ENCODE measurements around the gene PET117.

- TF ChIP-seq, protein P1, sequence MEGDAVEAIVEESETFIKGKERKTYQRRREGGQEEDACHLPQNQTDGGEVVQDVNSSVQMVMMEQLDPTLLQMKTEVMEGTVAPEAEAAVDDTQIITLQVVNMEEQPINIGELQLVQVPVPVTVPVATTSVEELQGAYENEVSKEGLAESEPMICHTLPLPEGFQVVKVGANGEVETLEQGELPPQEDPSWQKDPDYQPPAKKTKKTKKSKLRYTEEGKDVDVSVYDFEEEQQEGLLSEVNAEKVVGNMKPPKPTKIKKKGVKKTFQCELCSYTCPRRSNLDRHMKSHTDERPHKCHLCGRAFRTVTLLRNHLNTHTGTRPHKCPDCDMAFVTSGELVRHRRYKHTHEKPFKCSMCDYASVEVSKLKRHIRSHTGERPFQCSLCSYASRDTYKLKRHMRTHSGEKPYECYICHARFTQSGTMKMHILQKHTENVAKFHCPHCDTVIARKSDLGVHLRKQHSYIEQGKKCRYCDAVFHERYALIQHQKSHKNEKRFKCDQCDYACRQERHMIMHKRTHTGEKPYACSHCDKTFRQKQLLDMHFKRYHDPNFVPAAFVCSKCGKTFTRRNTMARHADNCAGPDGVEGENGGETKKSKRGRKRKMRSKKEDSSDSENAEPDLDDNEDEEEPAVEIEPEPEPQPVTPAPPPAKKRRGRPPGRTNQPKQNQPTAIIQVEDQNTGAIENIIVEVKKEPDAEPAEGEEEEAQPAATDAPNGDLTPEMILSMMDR (IDR thresholded peaks at IDR 0.05): no peak
- TF ChIP-seq ZFX (IDR thresholded peaks at IDR 0.05; ENCODE audit: borderline replicate concordance): no peak
Observed at GRCh38 chr20:18144541-18145099, 7.0 kb downstream of the PET117 start.

Data from 22Rv1 (cell line).